ENCODE measurements around the gene UGCG. TPM values are rescaled to one million over a fixed set of nuclear protein-coding genes. Genes with fewer than 3 reads are reported as not detected.

Gene UGCG
- total and polyA plus RNA-seq, 2 donors (not counting 1 experiment from before 2014, with no cell fraction given), result 23.9 to 53.5 TPM

DNA sequence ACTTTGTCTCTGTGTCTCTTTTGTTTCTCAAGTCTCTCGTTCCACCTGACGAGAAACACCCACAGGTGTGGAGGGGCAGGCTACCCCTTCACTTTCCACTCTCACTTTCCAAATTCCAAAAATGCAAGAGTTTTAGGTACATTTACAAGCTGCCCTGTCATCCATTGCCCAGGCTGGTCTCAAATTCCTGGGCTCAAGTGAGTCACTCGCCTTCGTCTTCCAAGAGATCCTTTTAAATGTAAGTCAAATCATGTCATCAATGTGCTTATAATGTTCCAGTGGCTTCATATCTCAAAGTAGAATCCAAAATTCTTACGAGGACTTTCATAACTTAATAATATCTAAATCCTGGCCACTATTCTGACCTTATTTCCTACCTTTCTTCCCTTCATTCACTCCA lies 20.4 kb upstream of the UGCG start:
- ChIA-PET CTCF (no interaction called here), POLR2A (no interaction called here)
- Histone ChIP-seq H3K4me3 (ENCODE audit: control extremely low read depth in 1 of 5, extremely low read depth in 1 of 5, insufficient read depth in 1 of 5, low read depth in 2 of 5, low read length in 4 of 5) (no peak overlapping the region), H3K4me2 (replicated peaks; ENCODE audit: low read depth, low read length, poor library complexity, severe bottlenecking) (no peak overlapping the region), H3K36me3 (replicated peaks in 1 of 2; ENCODE audit: control extremely low read depth in 1 of 2, control insufficient read depth in 1 of 2, extremely low read depth in 1 of 2, insufficient read depth in 2 of 2, low read length in 1 of 2) (no peaks in the 10 kb centered on the region), H4K20me1 (ENCODE audit: control insufficient read depth, insufficient read depth, low read length, poor library complexity, severe bottlenecking) (no peaks in the 10 kb centered on the region), H3K9ac (ENCODE audit: low read length) (no peak overlapping the region), H3K27ac (ENCODE audit: low read length in 2 of 2) (no peak overlapping the region), H3K27me3 (replicated peaks in 1 of 4; ENCODE audit: control extremely low read depth in 1 of 4, control insufficient read depth in 3 of 4, insufficient read depth in 4 of 4, low read length in 3 of 4) (no peaks in the 10 kb centered on the region), H2AFZ (ENCODE audit: insufficient read depth, low read depth, low read length, poor library complexity, severe bottlenecking) (no peak overlapping the region), H3K4me1 (ENCODE audit: control insufficient read depth in 2 of 2, insufficient read depth in 2 of 2, low read length in 2 of 2) (no peaks in the 10 kb centered on the region), H3K79me2 (ENCODE audit: control insufficient read depth, insufficient read depth, low read length) (no peaks in the 10 kb centered on the region), H3K9me3 (ENCODE audit: control extremely low read depth in 1 of 3, control insufficient read depth in 2 of 3, insufficient read depth in 1 of 3, low read length in 2 of 3) (peaks cover 0 to under 1% (median 0%) of the 10 kb centered on the region in 3 donors)
- H3K27me3 Mint-ChIP-seq, result no peaks in the 10 kb centered on the region
- intact Hi-C loops (cut with micrococcal nuclease), result no loop called here
- TF ChIP-seq, protein P1, sequence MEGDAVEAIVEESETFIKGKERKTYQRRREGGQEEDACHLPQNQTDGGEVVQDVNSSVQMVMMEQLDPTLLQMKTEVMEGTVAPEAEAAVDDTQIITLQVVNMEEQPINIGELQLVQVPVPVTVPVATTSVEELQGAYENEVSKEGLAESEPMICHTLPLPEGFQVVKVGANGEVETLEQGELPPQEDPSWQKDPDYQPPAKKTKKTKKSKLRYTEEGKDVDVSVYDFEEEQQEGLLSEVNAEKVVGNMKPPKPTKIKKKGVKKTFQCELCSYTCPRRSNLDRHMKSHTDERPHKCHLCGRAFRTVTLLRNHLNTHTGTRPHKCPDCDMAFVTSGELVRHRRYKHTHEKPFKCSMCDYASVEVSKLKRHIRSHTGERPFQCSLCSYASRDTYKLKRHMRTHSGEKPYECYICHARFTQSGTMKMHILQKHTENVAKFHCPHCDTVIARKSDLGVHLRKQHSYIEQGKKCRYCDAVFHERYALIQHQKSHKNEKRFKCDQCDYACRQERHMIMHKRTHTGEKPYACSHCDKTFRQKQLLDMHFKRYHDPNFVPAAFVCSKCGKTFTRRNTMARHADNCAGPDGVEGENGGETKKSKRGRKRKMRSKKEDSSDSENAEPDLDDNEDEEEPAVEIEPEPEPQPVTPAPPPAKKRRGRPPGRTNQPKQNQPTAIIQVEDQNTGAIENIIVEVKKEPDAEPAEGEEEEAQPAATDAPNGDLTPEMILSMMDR (IDR thresholded peaks at IDR 0.05), result no peak
- no peak for TF ChIP-seq EZH2 (IDR thresholded peaks at IDR 0.05; ENCODE audit: borderline replicate concordance, insufficient read depth, low read depth, low read length, poor library complexity, severe bottlenecking)
- no peak for ATAC-seq (ENCODE audit: low read depth)
- no peak overlapping the region for H3K4me3 Mint-ChIP-seq
- 100% methylated on average over 4 of the region's 5 CpGs for WGBS (ENCODE audit: insufficient coverage)
- no peak for DNase-seq
- no peaks in the 10 kb centered on the region for H3K4me1 Mint-ChIP-seq
- peaks cover under 1% of the 10 kb centered on the region for H3K9me3 Mint-ChIP-seq (ENCODE audit: insufficient read depth)
- no peak overlapping the region for H3K27ac Mint-ChIP-seq

DNA sequence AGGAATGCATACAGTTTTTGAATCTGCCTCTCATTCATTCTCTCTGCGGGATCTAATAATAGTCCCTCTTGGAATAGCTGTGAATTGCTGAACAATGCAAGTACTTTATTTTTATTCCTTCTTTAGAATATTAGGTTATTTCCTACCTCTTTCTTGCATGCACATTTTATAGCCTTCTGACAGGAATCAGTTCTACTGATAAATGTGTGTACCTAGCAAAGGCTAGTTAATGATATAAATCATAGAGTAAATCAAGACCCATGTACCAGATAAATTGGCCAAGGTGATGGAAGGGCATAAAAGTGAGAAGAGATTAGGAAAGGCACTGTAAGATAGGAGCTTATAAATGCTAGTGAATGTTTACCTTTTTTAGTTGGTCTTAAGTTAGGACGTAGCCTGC lies 19.2 kb upstream of the UGCG start:
- ATAC-seq (ENCODE audit: low read depth) (no peak), DNase-seq (no peak)
- H3K4me2 ChIP-seq (replicated peaks; ENCODE audit: low read depth, low read length, poor library complexity, severe bottlenecking), result no peak overlapping the region
- H3K9me3 ChIP-seq (ENCODE audit: control extremely low read depth in 1 of 3, control insufficient read depth in 2 of 3, insufficient read depth in 1 of 3, low read length in 2 of 3), result peaks cover 0 to 4% (median 0%) of the 10 kb centered on the region in 3 donors
- no peak for TF ChIP-seq EZH2 (IDR thresholded peaks at IDR 0.05; ENCODE audit: borderline replicate concordance, insufficient read depth, low read depth, low read length, poor library complexity, severe bottlenecking)
- TF ChIP-seq, protein P1 (IDR thresholded peaks at IDR 0.05), result no peak
- no peaks in the 10 kb centered on the region for H3K79me2 ChIP-seq (ENCODE audit: control insufficient read depth, insufficient read depth, low read length)
- H3K36me3 ChIP-seq (replicated peaks in 1 of 2; ENCODE audit: control extremely low read depth in 1 of 2, control insufficient read depth in 1 of 2, extremely low read depth in 1 of 2, insufficient read depth in 2 of 2, low read length in 1 of 2), result no peaks in the 10 kb centered on the region
- ChIA-PET CTCF (interaction anchor here (0.5 to 1.3 kb wide), 2 partner anchors 198 to 838 kb away, joined by 3 to 4 read pairs; no protein-coding TSS in a partner anchor), POLR2A (interaction anchor here (0.7 kb wide), 1 partner anchor 18 kb away, joined by 4 read pairs; no protein-coding TSS in a partner anchor)
- H3K4me3 ChIP-seq (ENCODE audit: control extremely low read depth in 1 of 5, extremely low read depth in 1 of 5, insufficient read depth in 1 of 5, low read depth in 2 of 5, low read length in 4 of 5), result no peak overlapping the region
- intact Hi-C loops (cut with micrococcal nuclease), result no loop called here
- no peak overlapping the region for H2AFZ ChIP-seq (ENCODE audit: insufficient read depth, low read depth, low read length, poor library complexity, severe bottlenecking)
- no peaks in the 10 kb centered on the region for H4K20me1 ChIP-seq (ENCODE audit: control insufficient read depth, insufficient read depth, low read length, poor library complexity, severe bottlenecking)
- Mint-ChIP-seq H3K27me3 (no peaks in the 10 kb centered on the region), H3K4me1 (no peaks in the 10 kb centered on the region), H3K27ac (no peak overlapping the region), H3K4me3 (no peak overlapping the region), H3K9me3 (ENCODE audit: insufficient read depth) (peaks cover 4% of the 10 kb centered on the region)
- no CpG with 5 or more reads among the region's 2 CpGs for WGBS (ENCODE audit: insufficient coverage)
- H3K9ac ChIP-seq (ENCODE audit: low read length), result no peak overlapping the region
- no peaks in the 10 kb centered on the region for H3K27me3 ChIP-seq (replicated peaks in 1 of 4; ENCODE audit: control extremely low read depth in 1 of 4, control insufficient read depth in 3 of 4, insufficient read depth in 4 of 4, low read length in 3 of 4)
- H3K27ac ChIP-seq (ENCODE audit: low read length in 2 of 2), result no peak overlapping the region
- H3K4me1 ChIP-seq (ENCODE audit: control insufficient read depth in 2 of 2, insufficient read depth in 2 of 2, low read length in 2 of 2), result no peaks in the 10 kb centered on the region

Data from B cell (primary cell).